K562 (cell line): Measurements from ENCODE around the gene PPCDC.

Experiments used
- CHD1 ChIP-seq: fragments of 200-600 bp; sonication (generic); IDR thresholded peaks from one replicate; pipeline ENCODE4 v1.6.1; 2012; ENCODE audit warnings: mild to moderate bottlenecking, moderate library complexity, low read length, inconsistent platforms
- CREM ChIP-seq: IDR thresholded peaks from 2 replicates; pipeline ENCODE4 v1.6.1; 2014; ENCODE audit warnings: antibody characterized with exemption, low read depth
- HIVEP1 ChIP-seq: fragments of 250-450 bp; sonication (Bioruptor Pico); IDR thresholded peaks from 2 replicates; pipeline ENCODE4 v1.4.0; 2020; ENCODE audit warnings: mild to moderate bottlenecking
- HMG20A ChIP-seq: fragments of 450-650 bp; formaldehyde crosslinking; conservative IDR thresholded peaks from 2 replicates; pipeline ENCODE4 v1.4.0; 2020; ENCODE audit warnings: mild to moderate bottlenecking, mixed read lengths
- JUN ChIP-seq, 2 experiments: sonication (generic) in 1 of 2; formaldehyde crosslinking in 1 of 2; IDR thresholded peaks; 2 replicates each; pipeline versions ENCODE4 v1.6.1 to v1.8.0; 2012 to 2022; ENCODE audit warnings: borderline replicate concordance in 2 of 2, mild to moderate bottlenecking in 2 of 2, improper control_type of control experiment in 1 of 2, low read depth in 1 of 2, low read length in 1 of 2, missing genetic modification reagents in 1 of 2
- JUND ChIP-seq, 2 experiments: IDR thresholded peaks; 2 replicates in 1 of 2; 3 replicates in 1 of 2; pipeline ENCODE4 v1.6.1; 2011; ENCODE audit warnings: borderline replicate concordance in 2 of 2, low read depth in 2 of 2, low read length in 2 of 2, improper control_type of control experiment in 1 of 2, missing biosample characterization in 1 of 2, missing genetic modification characterization in 1 of 2, missing genetic modification reagents in 1 of 2
- RUNX1 ChIP-seq: sonication (generic); IDR thresholded peaks from 2 replicates; pipeline ENCODE4 v1.6.1; 2016; ENCODE audit warnings: antibody characterized with exemption, low read depth
- ZNF165 ChIP-seq: fragments of 250-450 bp; sonication (Bioruptor Pico); IDR thresholded peaks from 2 replicates; pipeline ENCODE4 v1.4.0; 2020; ENCODE audit warnings: borderline replicate concordance
- ZNF263 ChIP-seq: sonication (generic); formaldehyde crosslinking; IDR thresholded peaks from 2 replicates; pipeline ENCODE4 v1.8.0; 2022; ENCODE audit warnings: mild to moderate bottlenecking, missing genetic modification reagents, borderline replicate concordance
- TF ChIP-seq, protein P1 (sequence below): sonication (generic); formaldehyde crosslinking; IDR thresholded peaks from 2 replicates; pipeline ENCODE4 v1.9.0; 2022; ENCODE audit warnings: mild to moderate bottlenecking, missing genetic modification reagents
- TF ChIP-seq, protein P2 (sequence below): sonication (generic); formaldehyde crosslinking; IDR thresholded peaks from 2 replicates; pipeline ENCODE4 v1.8.0; 2022; ENCODE audit warnings: mild to moderate bottlenecking, low read depth, missing genetic modification reagents

DNA sequence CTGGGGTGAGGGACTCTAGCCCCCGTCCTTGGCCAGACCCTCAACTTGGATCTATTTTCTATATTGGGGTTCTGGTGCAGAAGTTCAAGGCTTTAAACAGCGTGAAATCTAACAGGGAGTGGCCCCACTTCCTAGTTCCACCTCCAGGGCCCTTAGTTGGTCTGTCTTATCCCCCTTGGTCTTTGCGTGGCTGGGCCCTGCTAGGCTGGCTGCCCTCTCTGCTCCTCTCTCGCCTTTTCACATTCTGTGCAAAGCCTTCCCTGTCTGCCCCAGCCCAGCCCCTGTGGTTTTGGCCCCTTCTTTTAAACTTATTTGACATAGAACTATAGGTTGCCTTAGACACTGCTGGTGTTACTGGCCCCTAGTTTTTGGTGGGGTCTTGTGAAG lies 5.6 kb downstream of the PPCDC start:
- TF ChIP-seq ZNF263 (CRISPR knock-in tag): no peak
- TF ChIP-seq HMG20A: no peak
- no peak for TF ChIP-seq HIVEP1 (CRISPR knock-in tag)
- no peak for TF ChIP-seq CHD1
- no peak for TF ChIP-seq ZNF165 (CRISPR knock-in tag)
- TF ChIP-seq, protein P1, sequence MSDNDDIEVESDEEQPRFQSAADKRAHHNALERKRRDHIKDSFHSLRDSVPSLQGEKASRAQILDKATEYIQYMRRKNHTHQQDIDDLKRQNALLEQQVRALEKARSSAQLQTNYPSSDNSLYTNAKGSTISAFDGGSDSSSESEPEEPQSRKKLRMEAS (CRISPR knock-in tag): no peak
- no peak for TF ChIP-seq JUND (IDR thresholded peaks at IDR 0.05; ENCODE audit: borderline replicate concordance, low read depth, low read length)
- TF ChIP-seq JUND (tag; IDR thresholded peaks at IDR 0.05; ENCODE audit: borderline replicate concordance, low read depth, low read length): no peak
- no peak for TF ChIP-seq RUNX1
- TF ChIP-seq CREM: no peak
- TF ChIP-seq JUN (IDR thresholded peaks at IDR 0.05; ENCODE audit: borderline replicate concordance, low read depth, low read length): no peak
- TF ChIP-seq JUN (CRISPR knock-in tag; IDR thresholded peaks at IDR 0.05; ENCODE audit: borderline replicate concordance): no peak
- TF ChIP-seq, protein P2, sequence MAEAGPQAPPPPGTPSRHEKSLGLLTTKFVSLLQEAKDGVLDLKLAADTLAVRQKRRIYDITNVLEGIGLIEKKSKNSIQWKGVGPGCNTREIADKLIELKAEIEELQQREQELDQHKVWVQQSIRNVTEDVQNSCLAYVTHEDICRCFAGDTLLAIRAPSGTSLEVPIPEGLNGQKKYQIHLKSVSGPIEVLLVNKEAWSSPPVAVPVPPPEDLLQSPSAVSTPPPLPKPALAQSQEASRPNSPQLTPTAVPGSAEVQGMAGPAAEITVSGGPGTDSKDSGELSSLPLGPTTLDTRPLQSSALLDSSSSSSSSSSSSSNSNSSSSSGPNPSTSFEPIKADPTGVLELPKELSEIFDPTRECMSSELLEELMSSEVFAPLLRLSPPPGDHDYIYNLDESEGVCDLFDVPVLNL: no peak
